HepG2 (cell line): Measurements from ENCODE around the gene TOR4A. TPM values are rescaled to one million over a fixed set of nuclear protein-coding genes. Genes with fewer than 3 reads are reported as not detected.

Experiments
- EED ChIP-seq: sonication (generic); formaldehyde crosslinking; IDR thresholded peaks from 2 replicates; pipeline ENCODE4 v1.5.0; 2020; ENCODE audit warnings: mild to moderate bottlenecking, missing genetic modification reagents
- HNRNPK ChIP-seq: fragments of 200-400 bp; formaldehyde crosslinking; IDR thresholded peaks from 2 replicates; pipeline ENCODE4 v1.6.1; 2018; ENCODE audit warnings: low read length, low read depth, moderate library complexity, mild to moderate bottlenecking; ENCODE audit not compliant: poor library complexity, severe bottlenecking
- MYC ChIP-seq: sonication (generic); formaldehyde crosslinking; IDR thresholded peaks from 2 replicates; pipeline ENCODE4 v1.9.0; 2021; ENCODE audit warnings: missing genetic modification reagents, borderline replicate concordance
- SOX6 ChIP-seq, 2 experiments: fragments of 450-650 bp in 1 of 2; sonication (generic) in 1 of 2; formaldehyde crosslinking in 1 of 2; IDR thresholded peaks; 2 replicates each; pipeline versions ENCODE4 v1.4.0 to v1.6.1; 2017 to 2020; ENCODE audit warnings: antibody characterized with exemption in 1 of 2, mild to moderate bottlenecking in 1 of 2, missing genetic modification reagents in 1 of 2
- ZBTB42 ChIP-seq: sonication (generic); formaldehyde crosslinking; IDR thresholded peaks from 2 replicates; pipeline ENCODE4 v1.5.0; 2020; ENCODE audit warnings: mild to moderate bottlenecking, missing genetic modification reagents
- ZNF207 ChIP-seq: fragments of 450-650 bp; IDR thresholded peaks from 2 replicates; pipeline ENCODE4 v1.6.1; 2016; ENCODE audit warnings: antibody characterized with exemption, borderline replicate concordance
- ZNF468 ChIP-seq: sonication (generic); formaldehyde crosslinking; IDR thresholded peaks from 2 replicates; pipeline ENCODE4 v1.8.0; 2022; ENCODE audit warnings: mild to moderate bottlenecking, moderate library complexity, missing genetic modification reagents
- ZNF547 ChIP-seq: sonication (generic); formaldehyde crosslinking; IDR thresholded peaks from 2 replicates; pipeline ENCODE4 v1.5.1; 2020; ENCODE audit warnings: mild to moderate bottlenecking, missing genetic modification reagents
- ZZZ3 ChIP-seq: sonication (generic); formaldehyde crosslinking; IDR thresholded peaks from 2 replicates; pipeline ENCODE4 v1.4.0; 2020; ENCODE audit warnings: missing genetic modification reagents, mild to moderate bottlenecking, borderline replicate concordance
- polyA plus RNA-seq, 8 experiments: library from polyadenylated mRNA; depleted of rRNA in 3 of 8; stranded (reverse) in 7 of 8; unstranded in 1 of 8; fragments of >200 nt; fragmentation: Illumina TruSeq in 4 of 8; extraction: Trizol in 4 of 8; gene quantifications; 2 replicates each; pipeline versions ENCODE4 v1.2.1 to v1.2.3, GENCODE V29; 2011 to 2016; ENCODE audit warnings: low read depth in 4 of 8, missing spikeins in 1 of 8, mixed read lengths in 1 of 8; ENCODE audit not compliant: insufficient read depth in 1 of 8
- total RNA-seq, 5 experiments: library from RNA; depleted of rRNA; stranded (reverse); fragments of >200 nt; fragmentation: Illumina TruSeq; extraction: Trizol; gene quantifications; 2 replicates each; pipeline ENCODE4 v1.2.3, GENCODE V29; 2016; ENCODE audit warnings: low read depth in 1 of 5
- TF ChIP-seq, protein P1 (sequence below): sonication (generic); formaldehyde crosslinking; IDR thresholded peaks from 2 replicates; pipeline ENCODE4 v1.4.0; 2020; ENCODE audit warnings: missing genetic modification reagents
- TF ChIP-seq, protein P2 (sequence below): sonication (generic); formaldehyde crosslinking; IDR thresholded peaks from one replicate; pipeline ENCODE4 v1.5.1; 2020; ENCODE audit warnings: mild to moderate bottlenecking, missing genetic modification reagents; ENCODE audit errors: not compliant biosample characterization
- TF ChIP-seq, protein P3 (sequence below): sonication (generic); formaldehyde crosslinking; conservative IDR thresholded peaks from 2 replicates; pipeline ENCODE4 v1.8.0; 2022; ENCODE audit warnings: mild to moderate bottlenecking, moderate library complexity, missing genetic modification reagents

The TOR4A gene
- total and polyA plus RNA-seq, 2 of the 13 experiments (the other 11 are each of a cell fraction or from before 2014, with no cell fraction given), result 11.1 to 14.2 TPM

DNA sequence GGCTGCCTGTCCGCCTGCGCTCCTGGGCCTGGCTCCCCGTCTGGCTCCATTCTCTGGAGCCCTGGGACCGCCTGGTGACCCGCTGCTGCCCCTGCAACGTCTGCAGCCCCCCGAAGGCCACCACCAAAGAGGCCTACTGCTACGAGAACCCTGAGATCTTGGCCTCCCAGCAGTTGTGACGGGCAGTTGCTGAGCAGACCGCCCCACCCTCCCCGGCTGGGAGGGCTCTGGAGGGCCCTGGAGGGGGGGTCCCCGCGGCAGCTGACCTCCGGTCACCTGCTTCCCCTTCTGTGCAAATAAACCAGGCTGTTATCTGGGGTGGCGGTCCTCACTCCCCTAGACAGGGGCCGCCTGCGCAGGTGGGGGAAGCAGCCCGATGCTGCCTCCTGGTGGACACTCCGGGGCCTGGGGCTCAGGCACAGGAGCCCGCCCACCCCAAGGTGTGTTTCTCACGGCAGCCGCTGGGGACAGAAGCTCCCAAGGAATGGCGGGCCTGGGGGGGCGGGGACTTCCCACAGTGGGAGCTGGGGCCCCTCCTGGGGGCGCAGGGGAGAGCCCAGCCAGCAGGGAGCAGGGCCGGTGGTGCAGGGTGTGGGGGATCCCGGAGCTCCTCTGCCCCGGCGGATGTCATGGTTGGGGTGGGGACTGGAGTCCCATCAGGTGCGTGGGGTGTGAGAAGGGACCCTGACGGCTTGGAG is 41.1 kb upstream of the TOR4A start (continued):
- TF ChIP-seq, protein P1, sequence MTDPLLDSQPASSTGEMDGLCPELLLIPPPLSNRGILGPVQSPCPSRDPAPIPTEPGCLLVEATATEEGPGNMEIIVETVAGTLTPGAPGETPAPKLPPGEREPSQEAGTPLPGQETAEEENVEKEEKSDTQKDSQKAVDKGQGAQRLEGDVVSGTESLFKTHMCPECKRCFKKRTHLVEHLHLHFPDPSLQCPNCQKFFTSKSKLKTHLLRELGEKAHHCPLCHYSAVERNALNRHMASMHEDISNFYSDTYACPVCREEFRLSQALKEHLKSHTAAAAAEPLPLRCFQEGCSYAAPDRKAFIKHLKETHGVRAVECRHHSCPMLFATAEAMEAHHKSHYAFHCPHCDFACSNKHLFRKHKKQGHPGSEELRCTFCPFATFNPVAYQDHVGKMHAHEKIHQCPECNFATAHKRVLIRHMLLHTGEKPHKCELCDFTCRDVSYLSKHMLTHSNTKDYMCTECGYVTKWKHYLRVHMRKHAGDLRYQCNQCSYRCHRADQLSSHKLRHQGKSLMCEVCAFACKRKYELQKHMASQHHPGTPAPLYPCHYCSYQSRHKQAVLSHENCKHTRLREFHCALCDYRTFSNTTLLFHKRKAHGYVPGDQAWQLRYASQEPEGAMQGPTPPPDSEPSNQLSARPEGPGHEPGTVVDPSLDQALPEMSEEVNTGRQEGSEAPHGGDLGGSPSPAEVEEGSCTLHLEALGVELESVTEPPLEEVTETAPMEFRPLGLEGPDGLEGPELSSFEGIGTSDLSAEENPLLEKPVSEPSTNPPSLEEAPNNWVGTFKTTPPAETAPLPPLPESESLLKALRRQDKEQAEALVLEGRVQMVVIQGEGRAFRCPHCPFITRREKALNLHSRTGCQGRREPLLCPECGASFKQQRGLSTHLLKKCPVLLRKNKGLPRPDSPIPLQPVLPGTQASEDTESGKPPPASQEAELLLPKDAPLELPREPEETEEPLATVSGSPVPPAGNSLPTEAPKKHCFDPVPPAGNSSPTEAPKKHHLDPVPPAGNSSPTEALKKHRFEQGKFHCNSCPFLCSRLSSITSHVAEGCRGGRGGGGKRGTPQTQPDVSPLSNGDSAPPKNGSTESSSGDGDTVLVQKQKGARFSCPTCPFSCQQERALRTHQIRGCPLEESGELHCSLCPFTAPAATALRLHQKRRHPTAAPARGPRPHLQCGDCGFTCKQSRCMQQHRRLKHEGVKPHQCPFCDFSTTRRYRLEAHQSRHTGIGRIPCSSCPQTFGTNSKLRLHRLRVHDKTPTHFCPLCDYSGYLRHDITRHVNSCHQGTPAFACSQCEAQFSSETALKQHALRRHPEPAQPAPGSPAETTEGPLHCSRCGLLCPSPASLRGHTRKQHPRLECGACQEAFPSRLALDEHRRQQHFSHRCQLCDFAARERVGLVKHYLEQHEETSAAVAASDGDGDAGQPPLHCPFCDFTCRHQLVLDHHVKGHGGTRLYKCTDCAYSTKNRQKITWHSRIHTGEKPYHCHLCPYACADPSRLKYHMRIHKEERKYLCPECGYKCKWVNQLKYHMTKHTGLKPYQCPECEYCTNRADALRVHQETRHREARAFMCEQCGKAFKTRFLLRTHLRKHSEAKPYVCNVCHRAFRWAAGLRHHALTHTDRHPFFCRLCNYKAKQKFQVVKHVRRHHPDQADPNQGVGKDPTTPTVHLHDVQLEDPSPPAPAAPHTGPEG (CRISPR knock-in tag), result no peak; the same call in 1 of the 2 replicates
- TF ChIP-seq, protein P2, sequence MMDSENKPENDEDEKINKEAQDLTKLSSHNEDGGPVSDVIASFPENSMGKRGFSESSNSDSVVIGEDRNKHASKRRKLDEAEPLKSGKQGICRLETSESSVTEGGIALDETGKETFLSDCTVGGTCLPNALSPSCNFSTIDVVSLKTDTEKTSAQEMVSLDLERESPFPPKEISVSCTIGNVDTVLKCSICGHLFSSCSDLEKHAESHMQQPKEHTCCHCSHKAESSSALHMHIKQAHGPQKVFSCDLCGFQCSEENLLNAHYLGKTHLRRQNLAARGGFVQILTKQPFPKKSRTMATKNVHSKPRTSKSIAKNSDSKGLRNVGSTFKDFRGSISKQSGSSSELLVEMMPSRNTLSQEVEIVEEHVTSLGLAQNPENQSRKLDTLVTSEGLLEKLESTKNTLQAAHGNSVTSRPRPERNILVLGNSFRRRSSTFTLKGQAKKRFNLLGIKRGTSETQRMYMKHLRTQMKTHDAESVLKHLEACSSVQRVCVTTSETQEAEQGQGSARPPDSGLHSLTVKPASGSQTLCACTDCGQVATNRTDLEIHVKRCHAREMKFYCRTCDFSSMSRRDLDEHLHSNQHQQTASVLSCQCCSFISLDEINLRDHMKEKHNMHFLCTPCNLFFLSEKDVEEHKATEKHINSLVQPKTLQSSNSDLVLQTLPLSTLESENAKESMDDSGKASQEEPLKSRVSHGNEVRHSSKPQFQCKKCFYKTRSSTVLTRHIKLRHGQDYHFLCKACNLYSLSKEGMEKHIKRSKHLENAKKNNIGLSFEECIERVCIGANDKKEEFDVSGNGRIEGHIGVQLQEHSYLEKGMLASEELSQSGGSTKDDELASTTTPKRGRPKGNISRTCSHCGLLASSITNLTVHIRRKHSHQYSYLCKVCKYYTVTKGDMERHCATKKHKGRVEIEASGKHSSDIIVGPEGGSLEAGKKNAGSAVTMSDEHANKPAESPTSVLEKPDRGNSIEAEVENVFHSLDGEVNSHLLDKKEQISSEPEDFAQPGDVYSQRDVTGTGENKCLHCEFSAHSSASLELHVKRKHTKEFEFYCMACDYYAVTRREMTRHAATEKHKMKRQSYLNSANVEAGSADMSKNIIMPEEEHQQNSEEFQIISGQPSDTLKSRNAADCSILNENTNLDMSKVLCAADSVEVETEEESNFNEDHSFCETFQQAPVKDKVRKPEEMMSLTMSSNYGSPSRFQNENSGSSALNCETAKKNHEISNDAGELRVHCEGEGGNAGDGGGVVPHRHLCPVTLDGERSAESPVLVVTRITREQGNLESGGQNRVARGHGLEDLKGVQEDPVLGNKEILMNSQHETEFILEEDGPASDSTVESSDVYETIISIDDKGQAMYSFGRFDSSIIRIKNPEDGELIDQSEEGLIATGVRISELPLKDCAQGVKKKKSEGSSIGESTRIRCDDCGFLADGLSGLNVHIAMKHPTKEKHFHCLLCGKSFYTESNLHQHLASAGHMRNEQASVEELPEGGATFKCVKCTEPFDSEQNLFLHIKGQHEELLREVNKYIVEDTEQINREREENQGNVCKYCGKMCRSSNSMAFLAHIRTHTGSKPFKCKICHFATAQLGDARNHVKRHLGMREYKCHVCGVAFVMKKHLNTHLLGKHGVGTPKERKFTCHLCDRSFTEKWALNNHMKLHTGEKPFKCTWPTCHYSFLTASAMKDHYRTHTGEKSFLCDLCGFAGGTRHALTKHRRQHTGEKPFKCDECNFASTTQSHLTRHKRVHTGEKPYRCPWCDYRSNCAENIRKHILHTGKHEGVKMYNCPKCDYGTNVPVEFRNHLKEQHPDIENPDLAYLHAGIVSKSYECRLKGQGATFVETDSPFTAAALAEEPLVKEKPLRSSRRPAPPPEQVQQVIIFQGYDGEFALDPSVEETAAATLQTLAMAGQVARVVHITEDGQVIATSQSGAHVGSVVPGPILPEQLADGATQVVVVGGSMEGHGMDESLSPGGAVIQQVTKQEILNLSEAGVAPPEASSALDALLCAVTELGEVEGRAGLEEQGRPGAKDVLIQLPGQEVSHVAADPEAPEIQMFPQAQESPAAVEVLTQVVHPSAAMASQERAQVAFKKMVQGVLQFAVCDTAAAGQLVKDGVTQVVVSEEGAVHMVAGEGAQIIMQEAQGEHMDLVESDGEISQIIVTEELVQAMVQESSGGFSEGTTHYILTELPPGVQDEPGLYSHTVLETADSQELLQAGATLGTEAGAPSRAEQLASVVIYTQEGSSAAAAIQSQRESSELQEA (CRISPR knock-in tag), result no peak
- TF ChIP-seq, protein P3, sequence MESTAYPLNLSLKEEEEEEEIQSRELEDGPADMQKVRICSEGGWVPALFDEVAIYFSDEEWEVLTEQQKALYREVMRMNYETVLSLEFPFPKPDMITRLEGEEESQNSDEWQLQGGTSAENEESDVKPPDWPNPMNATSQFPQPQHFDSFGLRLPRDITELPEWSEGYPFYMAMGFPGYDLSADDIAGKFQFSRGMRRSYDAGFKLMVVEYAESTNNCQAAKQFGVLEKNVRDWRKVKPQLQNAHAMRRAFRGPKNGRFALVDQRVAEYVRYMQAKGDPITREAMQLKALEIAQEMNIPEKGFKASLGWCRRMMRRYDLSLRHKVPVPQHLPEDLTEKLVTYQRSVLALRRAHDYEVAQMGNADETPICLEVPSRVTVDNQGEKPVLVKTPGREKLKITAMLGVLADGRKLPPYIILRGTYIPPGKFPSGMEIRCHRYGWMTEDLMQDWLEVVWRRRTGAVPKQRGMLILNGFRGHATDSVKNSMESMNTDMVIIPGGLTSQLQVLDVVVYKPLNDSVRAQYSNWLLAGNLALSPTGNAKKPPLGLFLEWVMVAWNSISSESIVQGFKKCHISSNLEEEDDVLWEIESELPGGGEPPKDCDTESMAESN (CRISPR knock-in tag), result peak; percentile 79; the same call in 1 of the 2 replicates
- TF ChIP-seq MYC (CRISPR knock-in tag) (peak; percentile 60; the same call in 1 of the 2 replicates), EED (no peak; the same call in 1 of the 2 replicates), SOX6 (IDR thresholded peaks at IDR 0.05) (no peak), SOX6 (CRISPR knock-in tag; IDR thresholded peaks at IDR 0.05) (peak; percentile 74), ZNF547 (0 out of 2 replicates have a peak, but pooled peaks have one; percentile 7), ZBTB42 (CRISPR knock-in tag) (no peak; the same call in 1 of the 2 replicates), ZNF468 (no peak), ZNF207 (no peak), HNRNPK (peak; percentile 50), ZZZ3 (no peak)
